NCI-H524 treated with DMSO at 0.1 percent for 48 hours (cell line): ENCODE results near the gene ANKRD13B.
"Not testable (repeated sequence)": the region's sequence is repeated elsewhere in the genome, so short reads cannot be mapped to it uniquely, and the experiment has no call there.

ENCODE experiments used
- DNase-seq: peaks from one replicate; lab custom pipeline; 2025; lab: John Stamatoyannopoulos, UW

ANKRD13B gene

DNA sequence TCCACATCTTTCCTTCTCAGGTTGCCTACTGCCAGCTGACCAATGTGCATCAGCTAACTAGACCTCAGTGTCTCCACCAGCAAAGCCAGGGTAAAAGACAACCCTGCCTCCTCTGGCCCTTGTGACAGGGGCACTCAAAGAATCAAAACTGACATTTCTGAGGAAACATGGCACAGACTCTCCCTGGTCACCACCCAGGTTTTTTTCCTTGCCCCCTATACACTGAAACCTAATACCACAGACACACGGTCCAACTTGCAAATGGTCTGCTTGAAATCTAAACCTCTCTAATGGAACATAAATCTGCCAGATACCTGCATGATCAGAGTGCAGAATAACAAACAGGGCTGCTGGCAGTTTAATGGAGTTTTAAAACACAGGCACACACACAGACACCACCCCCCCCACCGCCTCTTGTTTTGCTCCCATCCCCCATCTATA lies 49.3 kb downstream of the ANKRD13B start:
- peak; percentile 81 for DNase-seq

DNA sequence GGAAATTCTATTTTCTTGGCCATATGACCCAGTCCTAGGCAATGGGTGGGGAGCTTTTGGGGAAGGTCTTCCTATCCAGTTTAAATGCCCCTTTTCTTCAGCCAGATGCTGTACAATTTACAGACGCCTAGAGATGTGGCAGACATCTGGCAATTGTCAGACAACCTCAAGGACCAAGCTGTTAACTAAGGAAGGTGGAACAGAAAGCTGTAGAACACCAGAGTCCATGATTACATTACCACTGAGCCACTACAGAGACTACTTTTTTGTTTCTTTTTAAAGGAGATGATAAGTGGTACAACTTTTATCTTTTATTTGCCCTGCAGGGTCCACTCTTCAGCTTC lies 50.9 kb downstream of the ANKRD13B start:
- peak; percentile 68 for DNase-seq

DNA sequence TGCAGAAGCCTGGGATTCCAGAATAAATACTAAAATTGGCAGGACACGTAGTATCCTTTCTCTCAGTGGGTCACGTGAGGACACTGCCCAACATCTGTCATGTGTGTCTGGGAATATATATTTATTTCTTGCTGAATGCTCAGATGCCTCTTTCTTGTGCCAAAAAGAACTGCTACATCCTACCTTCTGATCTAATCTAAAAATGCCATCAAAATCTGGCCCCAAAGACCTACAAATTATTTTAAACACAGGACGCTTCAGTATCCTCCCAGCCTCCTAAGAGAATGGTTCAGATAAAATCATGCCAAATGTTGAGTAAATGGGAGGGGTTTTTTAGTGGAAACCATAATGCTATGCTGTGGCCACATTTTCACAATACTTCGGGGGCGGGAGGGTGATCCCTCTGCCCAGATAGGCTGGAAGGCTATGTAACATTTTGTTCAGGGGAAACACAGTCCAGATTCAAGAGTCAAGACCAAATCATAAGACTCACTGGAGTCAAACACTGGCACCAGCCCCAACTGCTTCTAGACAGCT lies 52.7 kb downstream of the ANKRD13B start:
- no peak for DNase-seq

DNA sequence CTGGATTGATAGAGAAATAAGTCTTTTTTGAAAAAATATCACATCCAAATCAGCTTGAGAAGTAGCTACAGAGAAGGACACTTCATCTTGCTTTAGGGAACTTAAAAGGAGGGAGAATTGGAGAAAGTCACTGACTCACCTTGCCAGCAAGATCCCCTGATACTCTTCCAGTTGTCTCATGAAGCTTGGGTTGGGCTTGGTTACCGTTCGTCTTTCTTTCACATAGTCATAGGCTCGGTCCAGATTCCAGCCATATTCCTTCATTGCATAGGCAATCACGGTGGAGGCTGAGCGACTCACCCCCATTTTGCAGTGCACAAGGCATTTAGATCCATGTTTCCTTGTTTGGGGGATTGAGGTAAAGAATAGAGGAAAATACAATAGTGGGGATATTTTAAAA lies 55.1 kb downstream of the ANKRD13B start:
- DNase-seq, result no peak

DNA sequence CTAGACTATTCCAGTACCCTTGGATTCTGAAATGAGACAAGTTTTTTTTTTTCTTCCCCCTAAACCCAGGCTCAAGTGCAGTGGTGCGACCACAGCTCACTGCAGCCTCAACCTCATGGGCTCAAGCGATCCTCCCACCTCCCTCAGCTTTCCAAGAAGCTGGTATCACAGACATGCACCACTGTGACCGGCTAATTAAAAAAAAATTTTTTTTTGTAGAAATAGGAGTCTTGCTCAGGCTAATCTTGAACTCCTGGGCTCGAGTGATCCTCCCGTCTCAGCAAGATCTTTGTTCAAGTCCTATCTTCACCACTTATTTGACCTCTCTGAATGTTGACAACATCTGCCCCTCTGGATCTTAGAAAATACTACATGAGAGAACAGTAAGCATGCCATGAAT lies 56.4 kb downstream of the ANKRD13B start:
- DNase-seq, result no peak

DNA sequence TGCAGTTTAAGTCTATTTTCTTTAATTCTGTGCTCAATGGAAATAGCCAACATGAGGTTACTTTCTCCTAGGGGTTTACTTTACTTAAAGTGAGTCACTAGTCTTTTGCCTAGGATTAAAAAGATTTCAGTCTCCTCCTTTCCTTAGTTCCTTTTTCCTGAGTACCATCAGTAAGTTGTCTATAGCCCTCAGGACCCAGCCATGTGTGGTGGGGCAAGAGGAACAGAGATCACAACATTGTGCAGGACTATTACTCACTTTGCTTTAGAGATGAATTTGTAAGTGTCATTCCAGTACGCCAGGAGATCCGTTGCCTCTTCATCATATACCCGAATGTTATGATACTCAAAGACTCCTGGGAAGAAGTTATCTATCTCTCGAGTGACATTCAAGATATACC lies 57.5 kb downstream of the ANKRD13B start:
- DNase-seq, result no peak

DNA sequence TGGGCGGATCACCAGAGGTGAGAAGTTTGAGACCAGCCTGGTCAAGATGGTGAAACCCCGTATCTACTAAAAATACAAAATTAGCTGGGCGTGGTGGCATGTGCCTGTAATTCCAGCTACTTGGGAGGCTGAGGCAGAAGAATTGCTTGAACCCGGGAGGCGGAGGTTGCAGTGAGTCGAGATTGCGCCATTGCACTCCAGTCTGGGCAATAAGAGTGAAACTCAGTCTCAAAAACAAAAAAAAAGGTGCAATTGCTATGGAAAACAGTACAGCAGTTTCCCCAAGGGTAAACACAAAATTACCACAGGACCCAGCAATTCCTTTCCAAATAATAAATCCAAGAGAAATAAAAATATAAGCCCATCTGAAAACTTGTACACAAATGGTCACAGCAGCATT lies 59.0 kb downstream of the ANKRD13B start:
- not testable (repeated sequence) for DNase-seq

DNA sequence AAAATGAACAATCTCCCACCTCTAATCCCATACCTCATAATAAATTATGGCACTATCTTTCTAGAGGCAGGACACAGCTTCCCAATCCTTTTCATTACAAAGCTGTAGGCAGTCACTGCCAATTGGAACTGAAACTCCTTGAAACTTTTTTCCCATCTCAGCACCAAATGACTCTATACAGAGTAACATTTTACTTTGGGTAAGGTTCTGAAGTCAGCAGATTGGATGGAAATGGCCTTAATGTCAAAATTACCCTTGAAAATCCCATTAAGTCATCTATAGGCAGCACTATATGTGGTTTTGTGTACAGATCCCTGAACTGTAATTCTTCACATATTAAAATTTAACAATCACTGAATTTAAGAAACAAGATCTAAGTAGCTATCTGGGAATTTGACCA lies 60.0 kb downstream of the ANKRD13B start:
- no peak for DNase-seq

DNA sequence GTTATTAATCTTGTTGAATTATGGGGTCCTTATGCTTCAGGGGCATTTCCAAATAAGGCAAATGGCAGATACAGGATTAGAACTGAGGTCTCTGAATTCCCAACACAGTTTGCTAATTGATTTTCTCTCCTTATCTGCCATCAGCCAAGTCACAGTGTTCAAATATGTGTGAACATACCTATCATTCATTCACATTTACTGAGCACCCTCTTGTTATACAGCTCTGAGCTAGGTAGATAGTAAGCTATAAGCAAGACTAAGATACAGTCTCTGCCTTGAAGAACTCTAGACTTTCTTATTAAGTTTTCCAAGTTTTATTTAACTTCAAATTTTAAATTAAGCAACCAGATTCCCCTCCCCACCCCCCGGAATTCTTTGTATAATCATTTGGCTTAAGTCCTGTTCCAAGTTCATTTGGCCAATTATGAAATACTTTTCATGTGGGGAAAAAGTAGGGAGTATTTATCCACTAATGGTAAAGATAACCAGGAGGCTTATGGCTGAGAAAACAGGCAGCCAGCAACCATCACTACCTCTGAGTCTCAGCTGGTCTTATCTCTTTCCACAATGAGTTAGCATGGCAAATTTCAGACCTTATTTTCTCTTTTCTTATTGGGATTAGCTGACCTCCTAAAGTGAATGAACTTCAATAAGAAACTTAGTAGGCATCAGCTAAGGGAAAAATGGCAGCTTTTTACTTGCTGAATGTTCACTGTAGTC lies 61.2 kb downstream of the ANKRD13B start:
- no peak for DNase-seq

DNA sequence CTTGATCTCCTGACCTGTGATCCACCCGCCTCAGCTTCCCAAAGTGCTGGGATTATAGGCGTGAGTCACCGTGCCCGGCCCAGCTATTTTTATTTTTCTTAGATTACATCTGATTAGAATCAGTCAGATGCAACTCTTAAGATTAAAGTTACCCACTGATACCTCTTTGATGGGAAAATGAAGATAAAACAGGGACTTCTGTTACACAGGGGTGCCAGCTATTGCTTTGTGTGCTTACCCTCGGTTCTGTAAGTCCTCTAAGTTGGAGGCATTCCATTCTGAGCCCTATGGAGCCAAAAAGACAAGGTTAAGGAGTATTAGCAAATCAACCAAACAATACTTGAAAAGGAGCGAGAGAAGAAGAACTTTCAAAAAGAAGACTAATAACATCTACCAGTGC lies 62.4 kb downstream of the ANKRD13B start:
- no peak for DNase-seq

DNA sequence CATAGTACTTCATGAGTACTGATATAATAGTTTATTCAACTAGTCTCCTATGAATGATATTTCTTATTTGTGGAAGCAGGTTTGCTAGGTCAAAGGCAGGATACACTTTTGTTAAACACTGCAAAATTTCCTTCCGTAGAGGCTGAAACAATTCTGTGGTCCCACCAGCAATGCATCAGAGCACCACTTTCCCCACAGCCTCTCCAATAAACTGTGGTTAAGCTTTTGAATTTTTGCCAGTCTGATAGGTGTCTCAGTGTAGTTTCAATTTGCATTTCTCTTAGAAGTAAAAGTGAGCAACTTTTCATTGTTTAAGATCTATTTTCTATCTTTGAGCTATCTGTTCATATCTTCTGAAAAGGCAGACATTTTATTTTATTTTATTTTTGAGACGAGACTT lies 66.2 kb downstream of the ANKRD13B start:
- no peak for DNase-seq

DNA sequence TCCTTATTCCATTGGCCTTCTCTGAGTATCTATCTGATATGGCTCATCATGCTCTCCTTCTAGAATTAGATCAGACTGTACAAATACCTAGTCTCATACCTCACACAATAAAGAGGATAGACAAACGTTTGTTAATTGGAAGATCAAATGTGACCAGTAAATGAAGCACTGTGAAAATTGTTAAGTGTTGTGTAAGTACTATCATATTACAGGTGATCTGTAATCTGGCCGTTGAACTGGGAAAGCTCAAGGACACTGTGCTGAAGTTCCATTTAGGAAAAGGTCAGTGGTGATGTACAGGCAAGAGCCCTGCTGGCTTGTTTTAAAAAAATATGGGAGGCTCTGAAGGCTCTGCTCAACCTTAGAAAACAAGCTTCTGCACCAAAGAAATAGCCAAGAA lies 68.3 kb downstream of the ANKRD13B start:
- DNase-seq, result peak; percentile 47

DNA sequence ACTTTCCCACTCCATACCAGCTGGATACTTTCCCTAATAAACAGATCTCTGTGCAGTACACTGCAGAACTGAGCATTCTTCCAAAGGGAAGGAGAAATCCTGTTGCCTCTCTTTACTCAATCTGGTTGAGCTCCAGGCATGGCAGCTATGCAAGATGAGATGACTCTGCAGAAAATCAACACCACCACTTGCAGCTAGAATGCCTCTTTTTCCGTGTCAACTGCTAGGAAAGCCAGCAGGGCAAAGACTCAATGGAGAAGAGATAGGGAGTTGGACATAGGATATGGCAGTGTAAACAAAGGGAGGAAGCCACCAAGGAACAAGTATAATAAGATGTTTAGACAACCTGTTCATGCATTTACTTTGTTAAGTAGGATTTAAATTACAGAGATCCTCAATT lies 70.2 kb downstream of the ANKRD13B start:
- DNase-seq, result no peak
